Mesodermal cell (in vitro differentiated cells): ENCODE data around the gene C1orf94.
"Not testable (repeated sequence)": the region's sequence is repeated elsewhere in the genome, so short reads cannot be mapped to it uniquely, and the experiment has no call there.

Experiments
- H3K27ac ChIP-seq: 2 replicates; pipeline ENCODE4 v1.7.0; 2013; ENCODE audit warnings: mild to moderate bottlenecking, low read depth, low read length, moderate library complexity; ENCODE audit not compliant: severe bottlenecking
- H3K36me3 ChIP-seq: 2 replicates; pipeline ENCODE4 v1.7.1; 2013; ENCODE audit warnings: mild to moderate bottlenecking, low read length, moderate library complexity; ENCODE audit not compliant: control insufficient read depth, insufficient read depth
- H3K4me1 ChIP-seq: one replicate; pipeline ENCODE4 v1.7.1; 2013; ENCODE audit warnings: mild to moderate bottlenecking, low read length; ENCODE audit not compliant: insufficient read depth, control insufficient read depth, poor library complexity, severe bottlenecking
- H3K4me3 ChIP-seq: 2 replicates; pipeline ENCODE4 v1.7.0; 2013; ENCODE audit warnings: low read length, control low read depth, mild to moderate bottlenecking; ENCODE audit not compliant: insufficient read depth, poor library complexity, severe bottlenecking; ENCODE audit errors: extremely low read depth
- H3K9me3 ChIP-seq: 2 replicates; pipeline ENCODE4 v1.7.1; 2013; ENCODE audit warnings: mild to moderate bottlenecking, low read length, moderate library complexity; ENCODE audit not compliant: control insufficient read depth
- WGBS, 2 experiments: methylation state at CpG; one replicate each; pipeline ENCODE4 v1.1.5; 2013; ENCODE audit warnings: missing lambda C conversion rate in 2 of 2; ENCODE audit not compliant: insufficient coverage in 2 of 2; 5-methylcytosine and 5-hydroxymethylcytosine counted together

Gene C1orf94

DNA sequence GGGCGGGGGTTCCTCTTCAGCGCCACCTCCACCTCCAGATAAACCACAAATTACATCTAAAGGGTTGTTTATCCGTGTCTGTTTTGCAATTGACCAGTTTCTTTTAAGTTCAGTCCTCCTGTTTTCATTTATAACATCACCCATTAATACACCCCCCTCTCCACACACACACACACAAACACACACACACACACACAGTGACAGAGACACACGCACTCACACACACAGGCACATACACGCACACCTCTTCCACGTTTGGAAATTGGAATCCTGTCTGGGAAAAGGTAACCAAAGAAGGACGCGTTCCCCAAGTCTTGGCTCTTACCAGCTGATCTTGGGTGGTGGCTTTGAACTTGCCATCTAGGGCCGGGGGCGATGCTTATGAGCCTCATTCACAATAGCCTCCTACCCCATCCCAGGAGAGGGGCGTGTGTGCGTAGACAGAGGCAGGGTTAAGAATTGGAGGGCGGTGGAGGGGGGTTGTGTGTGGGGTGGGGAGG lies 11.2 kb upstream of the C1orf94 start:
- WGBS, 2 experiments, result 0 to 6% methylated on average over 2 to 5 of the region's 13 CpGs
- Histone ChIP-seq H3K27ac (no peak overlapping the region), H3K9me3 (no peaks in the 10 kb centered on the region)

DNA sequence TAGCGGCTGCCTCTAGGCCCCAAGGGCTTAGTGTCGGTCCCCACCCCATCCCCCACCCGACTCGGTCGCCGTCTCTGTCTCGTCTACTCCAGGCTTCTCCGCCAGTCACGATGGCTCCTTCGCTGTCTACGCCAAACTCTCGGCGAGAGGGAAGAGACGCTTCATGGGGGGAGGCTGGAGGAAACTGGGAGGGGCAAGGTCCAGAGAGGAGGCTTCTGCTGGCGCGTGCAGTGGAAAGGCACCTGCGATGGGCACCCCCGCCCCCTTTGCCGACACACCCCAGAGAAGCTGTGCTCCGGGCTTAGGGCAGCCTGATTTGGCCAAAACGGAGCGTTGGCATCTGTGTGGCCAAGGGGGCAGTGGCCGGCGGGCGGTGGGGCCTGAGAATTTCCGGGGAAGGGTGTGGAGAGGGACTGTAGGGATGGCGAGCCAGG lies 10.5 kb upstream of the C1orf94 start:
- Histone ChIP-seq H3K27ac (no peak overlapping the region), H3K36me3 (no peaks in the 10 kb centered on the region), H3K4me1 (peaks cover 16% of the 10 kb centered on the region), H3K4me3 (peak overlapping the region; percentile 52), H3K9me3 (no peaks in the 10 kb centered on the region)
- WGBS, 2 experiments, result 0 to 1% methylated on average over 14 to 23 of the region's 27 CpGs

More for the DNA sequence above, 11.2 kb upstream of the C1orf94 start:
- H3K4me1 ChIP-seq, result peaks cover 16% of the 10 kb centered on the region
- peak overlapping the region; percentile 52 for H3K4me3 ChIP-seq
- H3K36me3 ChIP-seq, result no peaks in the 10 kb centered on the region

GRCh38 chr1:34166625-34167361 lies 9.9 kb upstream of the C1orf94 start:
- peaks cover 16% of the 10 kb centered on the region for H3K4me1 ChIP-seq
- no peaks in the 10 kb centered on the region for H3K36me3 ChIP-seq
- WGBS, 2 experiments, result 1 to 4% methylated on average over 9 to 14 of the region's 24 CpGs
- peak overlapping the region; percentile 52 for H3K4me3 ChIP-seq
- no peaks in the 10 kb centered on the region for H3K9me3 ChIP-seq
- H3K27ac ChIP-seq, result peak overlapping the region; percentile 16

DNA sequence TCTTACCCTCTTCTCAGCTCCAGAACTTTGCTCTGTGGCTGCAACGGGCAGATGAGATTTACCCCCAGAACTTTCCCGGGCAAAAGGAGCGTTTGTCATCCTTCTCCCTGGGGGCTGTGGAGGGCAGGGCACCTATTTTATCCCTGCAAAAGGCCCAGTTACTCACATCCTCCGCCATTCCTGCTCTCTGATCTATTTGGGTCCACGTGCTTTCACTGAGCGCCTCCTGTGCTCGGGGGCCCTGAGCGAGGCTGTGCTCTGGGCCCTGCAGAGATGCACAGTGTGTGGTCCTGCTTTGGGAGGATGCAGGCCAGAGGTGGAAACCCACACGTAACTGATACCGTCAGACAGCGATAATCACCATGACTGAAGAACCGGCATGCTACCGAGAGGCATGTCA lies 9.3 kb upstream of the C1orf94 start:
- Histone ChIP-seq H3K4me3 (peak overlapping the region; percentile 52), H3K9me3 (no peaks in the 10 kb centered on the region), H3K27ac (peak overlapping the region; percentile 16), H3K4me1 (peaks cover 16% of the 10 kb centered on the region), H3K36me3 (no peaks in the 10 kb centered on the region)
- 21 to 24% methylated on average over 11 to 13 of the region's 13 CpGs for WGBS, 2 experiments

- no peak overlapping the region for H3K27ac ChIP-seq
- H3K9me3 ChIP-seq, result no peaks in the 10 kb centered on the region
- 93% methylated on average over 4 of the region's 6 CpGs; no CpG with 5 or more reads in 1 of the 2 experiments for WGBS, 2 experiments
- H3K36me3 ChIP-seq, result no peaks in the 10 kb centered on the region
- no peaks in the 10 kb centered on the region for H3K4me1 ChIP-seq
- H3K4me3 ChIP-seq, result no peak overlapping the region
Measured at GRCh38 chr1:34175744-34176143, 963 bp upstream of the C1orf94 start.

DNA sequence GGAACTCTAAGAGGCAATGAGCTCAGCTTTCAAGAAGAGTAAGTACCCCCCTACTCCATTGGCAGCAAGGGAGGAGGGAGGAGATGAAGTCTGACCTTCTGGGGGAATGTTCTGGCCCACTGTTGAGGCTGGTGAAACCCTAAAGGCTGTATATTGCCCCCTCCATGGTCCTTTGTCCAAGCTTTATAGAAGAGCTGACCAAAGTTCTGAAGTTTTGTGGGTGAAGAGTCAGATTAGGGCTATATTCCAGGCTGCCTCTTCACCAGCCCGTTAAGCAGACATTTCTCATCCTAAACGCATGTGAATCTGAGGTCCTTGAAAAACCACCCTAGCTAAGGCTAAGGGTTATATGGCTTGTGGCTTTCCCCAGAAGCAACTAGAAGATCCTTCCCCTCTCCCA lies 1.4 kb downstream of the C1orf94 start:
- WGBS, 2 experiments, result 73% methylated on average over 2 of the region's 2 CpGs; no CpG with 5 or more reads in 1 of the 2 experiments
- no peak overlapping the region for H3K4me3 ChIP-seq
- H3K4me1 ChIP-seq, result no peaks in the 10 kb centered on the region
- H3K9me3 ChIP-seq, result no peaks in the 10 kb centered on the region
- no peak overlapping the region for H3K27ac ChIP-seq
- H3K36me3 ChIP-seq, result no peaks in the 10 kb centered on the region

DNA sequence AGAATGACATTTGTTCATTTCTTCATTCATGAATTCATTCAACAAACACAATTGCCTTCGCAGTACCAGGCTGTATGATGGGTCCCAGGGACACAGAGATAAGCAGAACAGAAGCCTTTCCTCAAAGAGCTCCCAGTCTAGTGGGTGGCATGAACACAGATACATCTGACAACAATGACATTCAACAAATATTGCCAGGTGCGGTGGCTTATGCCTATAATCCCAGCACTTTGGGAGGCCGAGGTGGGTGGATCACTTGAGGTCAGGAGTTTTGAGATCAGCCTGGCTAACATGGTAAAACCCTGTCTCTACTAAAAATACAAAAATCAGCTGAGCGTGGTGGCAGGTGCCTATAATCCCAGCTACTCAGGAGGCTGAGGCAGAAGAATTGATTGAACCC lies 6.7 kb downstream of the C1orf94 start:
- not testable (repeated sequence) for H3K4me1 ChIP-seq, H3K36me3 ChIP-seq, H3K27ac ChIP-seq, H3K9me3 ChIP-seq, H3K4me3 ChIP-seq
- 100% methylated on average over 4 of the region's 4 CpGs; no CpG with 5 or more reads in 1 of the 2 experiments for WGBS, 2 experiments

DNA sequence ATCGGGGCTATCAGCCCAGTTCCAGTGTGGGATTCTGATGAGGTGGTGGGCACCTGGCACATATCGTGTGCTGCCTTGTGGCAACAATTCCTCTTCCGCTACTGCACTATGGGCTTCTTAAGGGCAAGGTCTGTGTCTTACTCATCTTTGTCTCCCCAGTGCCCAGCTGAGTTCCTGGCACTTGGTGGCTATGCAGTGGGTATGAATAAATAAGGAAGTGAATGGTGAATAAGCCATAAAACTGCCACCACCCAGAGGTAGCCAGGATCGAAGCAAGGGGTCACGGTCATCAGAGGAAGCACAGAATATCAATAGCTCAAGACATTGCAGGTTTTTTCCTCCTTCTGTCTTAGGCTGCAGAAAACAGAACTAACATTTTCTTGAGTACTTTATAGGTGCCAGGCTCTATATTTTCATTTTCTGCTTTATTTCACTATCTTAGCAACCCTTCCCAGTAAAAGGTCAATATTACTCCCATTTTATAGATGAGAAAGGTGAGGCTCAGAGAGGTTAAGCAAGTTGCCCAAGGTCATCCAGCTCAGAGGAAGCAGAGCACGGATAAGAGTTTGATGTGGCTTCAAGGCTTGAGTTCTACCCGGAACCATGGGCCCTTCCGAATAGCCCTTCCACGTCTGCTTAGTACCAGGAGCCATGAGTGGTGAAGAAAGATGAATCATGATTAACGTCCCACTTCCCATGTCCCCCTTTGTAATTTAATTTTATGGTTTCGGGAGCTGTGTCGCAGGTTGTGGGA lies 10.2 kb downstream of the C1orf94 start:
- H3K27ac ChIP-seq, result no peak overlapping the region
- H3K4me3 ChIP-seq, result no peak overlapping the region
- H3K9me3 ChIP-seq, result peaks cover 5% of the 10 kb centered on the region
- H3K36me3 ChIP-seq, result no peaks in the 10 kb centered on the region
- peaks cover 5% of the 10 kb centered on the region for H3K4me1 ChIP-seq
- WGBS, 2 experiments, result 90 to 92% methylated on average over 8 to 9 of the region's 12 CpGs

DNA sequence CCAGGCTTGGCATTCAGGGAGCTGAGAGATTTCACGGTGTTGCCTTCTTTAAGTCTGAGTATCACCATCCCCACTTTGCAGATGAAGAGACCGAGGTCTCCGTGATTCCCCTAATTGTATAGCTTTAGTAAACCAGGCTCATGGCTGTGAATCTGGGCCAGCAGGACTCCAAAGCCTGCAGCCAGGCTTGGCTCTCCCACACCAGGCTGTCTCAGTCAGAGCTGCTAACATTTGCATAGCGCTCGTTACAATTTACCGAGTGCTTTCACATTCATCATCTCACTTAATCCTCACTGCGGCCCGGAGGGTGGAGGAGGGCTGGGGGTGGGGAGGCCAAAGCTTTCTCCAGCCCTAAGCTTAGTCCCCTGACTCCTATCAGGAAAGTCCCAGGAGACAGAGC lies 11.7 kb downstream of the C1orf94 start:
- 10 to 11% methylated on average over 2 to 3 of the region's 8 CpGs for WGBS, 2 experiments
- Histone ChIP-seq H3K27ac (no peak overlapping the region), H3K36me3 (no peaks in the 10 kb centered on the region), H3K4me3 (no peak overlapping the region), H3K4me1 (peaks cover 7% of the 10 kb centered on the region), H3K9me3 (peaks cover 5% of the 10 kb centered on the region)

DNA sequence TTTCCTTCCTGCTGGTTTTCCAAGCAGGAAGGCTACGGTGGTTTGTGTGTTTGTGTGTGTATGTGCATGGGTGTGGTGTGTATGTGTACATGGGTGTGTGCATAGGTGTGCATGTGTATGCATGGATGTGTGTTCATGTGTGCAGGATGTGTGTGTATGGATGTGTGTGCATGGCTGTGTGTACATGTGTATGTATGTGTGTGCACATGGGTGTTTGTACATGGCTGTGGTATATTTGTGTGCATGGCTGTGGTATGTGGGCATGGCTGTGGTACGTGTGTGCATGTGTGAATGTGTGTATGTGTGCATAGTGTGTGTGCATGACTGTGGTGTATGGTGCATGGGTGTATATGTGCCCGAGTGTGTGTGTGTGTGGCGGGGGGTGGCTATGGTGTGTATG lies 12.3 kb downstream of the C1orf94 start:
- WGBS, 2 experiments, result 77 to 85% methylated on average over 3 to 4 of the region's 4 CpGs
- Histone ChIP-seq H3K4me3 (no peak overlapping the region), H3K36me3 (no peaks in the 10 kb centered on the region), H3K9me3 (peaks cover 5% of the 10 kb centered on the region), H3K4me1 (peaks cover 10% of the 10 kb centered on the region), H3K27ac (no peak overlapping the region)
